T-helper 1 cell treated with Interleukin-12 subunit alpha and Interleukin-12 subunit beta and Interleukin-4 antibody, amounts not matched to agents 30 μg/mL and 1 μg/mL, for 36 hours (primary cell): Measurements from ENCODE around the gene ACSM2B.
"Not testable (repeated sequence)": the region's sequence is repeated elsewhere in the genome, so short reads cannot be mapped to it uniquely, and the experiment has no call there.

Experiments
- H3K27ac Mint-ChIP-seq: one replicate; pipeline ENCODE4 v1.8.0; 2021; ENCODE audit warnings: mild to moderate bottlenecking, mixed read lengths
- H3K27me3 Mint-ChIP-seq: one replicate; pipeline ENCODE4 v1.8.0; 2021; ENCODE audit warnings: low read depth, mixed read lengths
- H3K36me3 Mint-ChIP-seq: one replicate; pipeline ENCODE4 v1.8.0; 2021; ENCODE audit warnings: low read depth, mixed read lengths
- H3K4me1 Mint-ChIP-seq: one replicate; pipeline ENCODE4 v1.8.0; 2021; ENCODE audit warnings: low read depth, mixed read lengths
- H3K4me3 Mint-ChIP-seq: one replicate; pipeline ENCODE4 v1.8.0; 2021; ENCODE audit warnings: mild to moderate bottlenecking, moderate library complexity, mixed read lengths
- H3K9me3 Mint-ChIP-seq: one replicate; pipeline ENCODE4 v1.8.0; 2021; ENCODE audit warnings: mixed read lengths

The ACSM2B gene

GRCh38 chr16:20569117-20569651 lies 7.0 kb downstream of the ACSM2B start:
- not testable (repeated sequence) for H3K27ac Mint-ChIP-seq, H3K27me3 Mint-ChIP-seq, H3K4me1 Mint-ChIP-seq, H3K36me3 Mint-ChIP-seq, H3K4me3 Mint-ChIP-seq, H3K9me3 Mint-ChIP-seq

GRCh38 chr16:20568404-20568803 lies 7.8 kb downstream of the ACSM2B start:
- no peak overlapping the region for H3K4me3 Mint-ChIP-seq
- H3K27me3 Mint-ChIP-seq = no peaks in the 10 kb centered on the region
- no peaks in the 10 kb centered on the region for H3K36me3 Mint-ChIP-seq
- peaks cover 3% of the 10 kb centered on the region for H3K9me3 Mint-ChIP-seq
- no peaks in the 10 kb centered on the region for H3K4me1 Mint-ChIP-seq
- no peak overlapping the region for H3K27ac Mint-ChIP-seq

- H3K9me3 Mint-ChIP-seq = peaks cover 8% of the 10 kb centered on the region
- no peaks in the 10 kb centered on the region for H3K27me3 Mint-ChIP-seq
- H3K36me3 Mint-ChIP-seq = no peaks in the 10 kb centered on the region
- H3K27ac Mint-ChIP-seq = no peak overlapping the region
- no peaks in the 10 kb centered on the region for H3K4me1 Mint-ChIP-seq
- H3K4me3 Mint-ChIP-seq = no peak overlapping the region
Observed at GRCh38 chr16:20566864-20567263, 9.3 kb downstream of the ACSM2B start.

- H3K27me3 Mint-ChIP-seq, H3K4me3 Mint-ChIP-seq, H3K4me1 Mint-ChIP-seq, H3K27ac Mint-ChIP-seq, H3K9me3 Mint-ChIP-seq, H3K36me3 Mint-ChIP-seq: not testable (repeated sequence)
Observed at GRCh38 chr16:20565334-20565733, 10.8 kb downstream of the ACSM2B start.

GRCh38 chr16:20564218-20564617 lies 11.9 kb downstream of the ACSM2B start:
- not testable (repeated sequence) for H3K36me3 Mint-ChIP-seq, H3K27ac Mint-ChIP-seq, H3K4me1 Mint-ChIP-seq, H3K27me3 Mint-ChIP-seq, H3K4me3 Mint-ChIP-seq, H3K9me3 Mint-ChIP-seq

- not testable (repeated sequence) for H3K36me3 Mint-ChIP-seq, H3K4me3 Mint-ChIP-seq, H3K27me3 Mint-ChIP-seq, H3K27ac Mint-ChIP-seq, H3K9me3 Mint-ChIP-seq, H3K4me1 Mint-ChIP-seq
Observed at GRCh38 chr16:20555628-20556027, 20.5 kb downstream of the ACSM2B start.

- not testable (repeated sequence) for H3K9me3 Mint-ChIP-seq, H3K4me3 Mint-ChIP-seq, H3K27ac Mint-ChIP-seq, H3K27me3 Mint-ChIP-seq, H3K4me1 Mint-ChIP-seq, H3K36me3 Mint-ChIP-seq
Observed at GRCh38 chr16:20554689-20555088, 21.5 kb downstream of the ACSM2B start.

- not testable (repeated sequence) for H3K27ac Mint-ChIP-seq, H3K9me3 Mint-ChIP-seq, H3K4me1 Mint-ChIP-seq, H3K36me3 Mint-ChIP-seq, H3K27me3 Mint-ChIP-seq, H3K4me3 Mint-ChIP-seq
Observed at GRCh38 chr16:20553493-20553892, 22.7 kb downstream of the ACSM2B start.

- not testable (repeated sequence) for H3K27me3 Mint-ChIP-seq, H3K4me1 Mint-ChIP-seq, H3K36me3 Mint-ChIP-seq, H3K4me3 Mint-ChIP-seq, H3K27ac Mint-ChIP-seq, H3K9me3 Mint-ChIP-seq
Observed at GRCh38 chr16:20546951-20547350, 29.2 kb downstream of the ACSM2B start.

GRCh38 chr16:20546278-20546853 lies 29.8 kb downstream of the ACSM2B start:
- H3K4me1 Mint-ChIP-seq, H3K36me3 Mint-ChIP-seq, H3K27ac Mint-ChIP-seq, H3K9me3 Mint-ChIP-seq, H3K27me3 Mint-ChIP-seq, H3K4me3 Mint-ChIP-seq: not testable (repeated sequence)

GRCh38 chr16:20540603-20541316 lies 35.4 kb downstream of the ACSM2B start:
- H3K27me3 Mint-ChIP-seq, H3K27ac Mint-ChIP-seq, H3K4me1 Mint-ChIP-seq, H3K9me3 Mint-ChIP-seq, H3K4me3 Mint-ChIP-seq, H3K36me3 Mint-ChIP-seq: not testable (repeated sequence)

GRCh38 chr16:20538687-20539086 lies 37.5 kb downstream of the ACSM2B start:
- H3K4me3 Mint-ChIP-seq = no peak overlapping the region
- H3K36me3 Mint-ChIP-seq = no peaks in the 10 kb centered on the region
- no peak overlapping the region for H3K27ac Mint-ChIP-seq
- no peaks in the 10 kb centered on the region for H3K27me3 Mint-ChIP-seq
- no peaks in the 10 kb centered on the region for H3K4me1 Mint-ChIP-seq
- H3K9me3 Mint-ChIP-seq = no peaks in the 10 kb centered on the region

- Mint-ChIP-seq H3K27me3 (no peaks in the 10 kb centered on the region), H3K4me1 (no peaks in the 10 kb centered on the region), H3K4me3 (no peak overlapping the region), H3K9me3 (no peaks in the 10 kb centered on the region), H3K36me3 (no peaks in the 10 kb centered on the region), H3K27ac (no peak overlapping the region)
Observed at GRCh38 chr16:20538181-20538580, 38.0 kb downstream of the ACSM2B start.

- not testable (repeated sequence) for H3K9me3 Mint-ChIP-seq, H3K36me3 Mint-ChIP-seq, H3K27me3 Mint-ChIP-seq, H3K4me3 Mint-ChIP-seq, H3K27ac Mint-ChIP-seq, H3K4me1 Mint-ChIP-seq
Observed at GRCh38 chr16:20536669-20537068, 39.5 kb downstream of the ACSM2B start.

- not testable (repeated sequence) for H3K27ac Mint-ChIP-seq, H3K9me3 Mint-ChIP-seq, H3K4me3 Mint-ChIP-seq, H3K27me3 Mint-ChIP-seq, H3K4me1 Mint-ChIP-seq, H3K36me3 Mint-ChIP-seq
Observed at GRCh38 chr16:20532284-20532792, 43.8 kb downstream of the ACSM2B start.
